A673 (cell line): ENCODE results near the gene EPHB4. TPM values are rescaled to one million over a fixed set of nuclear protein-coding genes. Genes with fewer than 3 reads are reported as not detected.

ENCODE experiments used
- BruUV-seq: library from RNA; stranded (reverse); fragments of 400-500 nt; replicated peaks from 2 replicates; lab custom pipeline; 2021; lab: Mats Ljungman, UMichigan
- CTCF ChIA-PET: fragments of 300-600 bp; sonication (Branson Sonifier 250); formaldehyde crosslinking; loops from one replicate; lab custom pipeline; 2022; ENCODE audit warnings: antibody characterized with exemption; lab: Charles Lee
- POLR2A ChIA-PET: fragments of 300-600 bp; sonication (Branson Sonifier 250); formaldehyde crosslinking; loops from one replicate; lab custom pipeline; 2022; ENCODE audit warnings: antibody characterized with exemption; ENCODE audit not compliant: low non-redundant PET; lab: Charles Lee
- DNase-seq: peaks from one replicate; pipeline ENCODE4 v3.0.0-alpha.2; 2015; ENCODE audit warnings: low spot score
- H3K27ac ChIP-seq: fragments of 200-600 bp; sonication (generic); 2 replicates; pipeline ENCODE4 v1.5.1; 2016; ENCODE audit warnings: mixed run types, low read depth, mild to moderate bottlenecking, mixed read lengths, antibody characterized with exemption, low read length; ENCODE audit not compliant: poor library complexity, severe bottlenecking
- H3K27me3 ChIP-seq: fragments of 200-600 bp; sonication (generic); replicated peaks from 2 replicates; pipeline ENCODE4 v1.6.1; 2017; ENCODE audit warnings: mixed run types, low read depth, mild to moderate bottlenecking, mixed read lengths, antibody characterized with exemption, low read length; ENCODE audit not compliant: insufficient read depth, poor library complexity
- H3K36me3 ChIP-seq: fragments of 200-600 bp; sonication (generic); 2 replicates; pipeline ENCODE4 v1.6.1; 2016; ENCODE audit warnings: mixed run types, mild to moderate bottlenecking, mixed read lengths, antibody characterized with exemption, low read length; ENCODE audit not compliant: insufficient read depth, poor library complexity, severe bottlenecking
- H3K4me1 ChIP-seq: fragments of 200-600 bp; sonication (generic); 2 replicates; pipeline ENCODE4 v1.6.1; 2017; ENCODE audit warnings: mixed run types, mild to moderate bottlenecking, mixed read lengths, antibody characterized with exemption, low read length; ENCODE audit not compliant: insufficient read depth, poor library complexity, severe bottlenecking
- H3K4me3 ChIP-seq: fragments of 200-600 bp; sonication (generic); 2 replicates; pipeline ENCODE4 v1.5.1; 2016; ENCODE audit warnings: low read depth, mixed run types, mild to moderate bottlenecking, mixed read lengths, low read length; ENCODE audit not compliant: poor library complexity, severe bottlenecking
- H3K9me3 ChIP-seq: fragments of 200-600 bp; sonication (generic); 2 replicates; pipeline ENCODE4 v1.6.1; 2016; ENCODE audit warnings: mixed run types, low read depth, mild to moderate bottlenecking, mixed read lengths, antibody characterized with exemption, low read length; ENCODE audit not compliant: poor library complexity, severe bottlenecking
- CTCF ChIP-seq: fragments of 300-800, 200-600 bp; sonication (generic); conservative IDR thresholded peaks from 2 replicates; pipeline ENCODE4 v1.5.1; 2017; ENCODE audit warnings: low read depth, mild to moderate bottlenecking, antibody characterized with exemption, low read length, moderate library complexity, mixed read lengths
- EZH2 ChIP-seq: fragments of 200-600 bp; sonication (generic); IDR thresholded peaks from 2 replicates; pipeline ENCODE4 v1.6.1; 2017; ENCODE audit warnings: borderline replicate concordance, low read depth, mild to moderate bottlenecking, mixed read lengths, antibody characterized with exemption, low read length; ENCODE audit not compliant: poor library complexity, severe bottlenecking
- intact Hi-C: fragments of 100-400 bp; cut with micrococcal nuclease; formaldehyde crosslinking; loops from one replicate; pipeline ENCODE4 v1.10.0; 2022; ENCODE audit not compliant: unreplicated experiment
- total RNA-seq: library from RNA; stranded (reverse); gene quantifications from 2 replicates; pipeline ENCODE4 v1.2.3, GENCODE V29; 2021

EPHB4 gene
- total RNA-seq, 1 experiment from 2014 or later = 90.4 TPM

- ChIA-PET POLR2A (no interaction called here), CTCF (no interaction called here)
- intact Hi-C loops = no loop called here
- H3K4me1 ChIP-seq = no peaks in the 10 kb centered on the region
- no peaks in the 10 kb centered on the region for H3K27me3 ChIP-seq
- no peaks in the 10 kb centered on the region for H3K36me3 ChIP-seq
- no peak for DNase-seq
- BruUV-seq = no TSS peak
- H3K27ac ChIP-seq = no peak overlapping the region
- TF ChIP-seq CTCF (no peak), EZH2 (no peak)
- no peaks in the 10 kb centered on the region for H3K9me3 ChIP-seq
- no peak overlapping the region for H3K4me3 ChIP-seq
Measured at GRCh38 chr7:100781255-100781654, 46.1 kb downstream of the EPHB4 start.

- intact Hi-C loops = no loop called here
- Histone ChIP-seq H3K27me3 (no peaks in the 10 kb centered on the region), H3K9me3 (no peaks in the 10 kb centered on the region), H3K36me3 (no peaks in the 10 kb centered on the region), H3K4me3 (no peak overlapping the region), H3K4me1 (no peaks in the 10 kb centered on the region), H3K27ac (no peak overlapping the region)
- BruUV-seq = no TSS peak
- CTCF ChIA-PET = no interaction called here
- TF ChIP-seq CTCF (no peak), EZH2 (no peak)
- POLR2A ChIA-PET = no interaction called here
- no peak for DNase-seq
Measured at GRCh38 chr7:100779359-100779758, 48.0 kb downstream of the EPHB4 start.

GRCh38 chr7:100778061-100778621 lies 49.2 kb downstream of the EPHB4 start:
- no peak overlapping the region for H3K27ac ChIP-seq
- no peaks in the 10 kb centered on the region for H3K9me3 ChIP-seq
- no peaks in the 10 kb centered on the region for H3K36me3 ChIP-seq
- no peak overlapping the region for H3K4me3 ChIP-seq
- DNase-seq = no peak
- no peaks in the 10 kb centered on the region for H3K4me1 ChIP-seq
- no peaks in the 10 kb centered on the region for H3K27me3 ChIP-seq
- POLR2A ChIA-PET = no interaction called here
- CTCF ChIA-PET = interaction anchor here (0.5 kb wide), 1 partner anchor 36 kb away, joined by 4 read pairs; no protein-coding TSS in a partner anchor
- no peak for TF ChIP-seq CTCF
- TF ChIP-seq EZH2 = no peak
- no TSS peak for BruUV-seq
- intact Hi-C loops = no loop called here
